Erythroblast (primary cell): ENCODE results near the gene PRXL2C.

ENCODE experiments used
- GATA1 ChIP-seq: IDR thresholded peaks from 2 replicates; pipeline ENCODE4 v1.6.1; 2011; ENCODE audit warnings: low read depth, mild to moderate bottlenecking, control low read depth, low read length, moderate library complexity
- POLR2A ChIP-seq: IDR thresholded peaks from 2 replicates; pipeline ENCODE4 v1.6.1; 2011; ENCODE audit warnings: mild to moderate bottlenecking, low read length

- TF ChIP-seq POLR2A (no peak), GATA1 (no peak)
Measured at GRCh38 chr9:96619124-96619465, 36.0 kb downstream of the PRXL2C start.
